Measurements from ENCODE around the gene GMDS. TPM values are rescaled to one million over a fixed set of nuclear protein-coding genes. Genes with fewer than 3 reads are reported as not detected.
A peak's percentile ranks its signal among the peaks of the same experiment; 100 is the strongest.

The GMDS gene
- total RNA-seq, 1 donor from 2014 or later = 44.5 TPM

DNA sequence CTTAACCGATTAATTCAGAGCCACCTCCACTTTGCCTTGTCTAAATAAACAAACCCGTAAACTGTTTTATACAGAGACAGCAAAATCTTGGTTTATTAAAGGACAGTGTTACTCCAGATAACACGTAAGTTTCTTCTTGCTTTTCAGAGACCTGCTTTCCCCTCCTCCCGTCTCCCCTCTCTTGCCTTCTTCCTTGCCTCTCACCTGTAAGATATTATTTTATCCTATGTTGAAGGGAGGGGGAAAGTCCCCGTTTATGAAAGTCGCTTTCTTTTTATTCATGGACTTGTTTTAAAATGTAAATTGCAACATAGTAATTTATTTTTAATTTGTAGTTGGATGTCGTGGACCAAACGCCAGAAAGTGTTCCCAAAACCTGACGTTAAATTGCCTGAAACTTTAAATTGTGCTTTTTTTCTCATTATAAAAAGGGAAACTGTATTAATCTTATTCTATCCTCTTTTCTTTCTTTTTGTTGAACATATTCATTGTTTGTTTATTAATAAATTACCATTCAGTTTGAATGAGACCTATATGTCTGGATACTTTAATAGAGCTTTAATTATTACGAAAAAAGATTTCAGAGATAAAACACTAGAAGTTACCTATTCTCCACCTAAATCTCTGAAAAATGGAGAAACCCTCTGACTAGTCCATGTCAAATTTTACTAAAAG lies 633.0 kb downstream of the GMDS start:
- Mint-ChIP-seq H3K27ac (peak overlapping the region; percentile 67), H3K4me1 (ENCODE audit: low read depth) (peaks cover 14% of the 10 kb centered on the region), H3K4me3 (peak overlapping the region; percentile 75), H3K9me3 (no peaks in the 10 kb centered on the region), H3K27me3 (ENCODE audit: insufficient read depth) (peaks cover 60% of the 10 kb centered on the region), H3K36me3 (ENCODE audit: low read depth) (peaks cover 2% of the 10 kb centered on the region)
- intact Hi-C loops (cut with micrococcal nuclease) = loop anchor here (1.0 to 5.0 kb wide), 5 partner anchors 8 to 1615 kb away; partner anchors contain the start of genes FOXQ1 and TUBB2B
- DNase-seq (ENCODE audit: low spot score) = no peak

DNA sequence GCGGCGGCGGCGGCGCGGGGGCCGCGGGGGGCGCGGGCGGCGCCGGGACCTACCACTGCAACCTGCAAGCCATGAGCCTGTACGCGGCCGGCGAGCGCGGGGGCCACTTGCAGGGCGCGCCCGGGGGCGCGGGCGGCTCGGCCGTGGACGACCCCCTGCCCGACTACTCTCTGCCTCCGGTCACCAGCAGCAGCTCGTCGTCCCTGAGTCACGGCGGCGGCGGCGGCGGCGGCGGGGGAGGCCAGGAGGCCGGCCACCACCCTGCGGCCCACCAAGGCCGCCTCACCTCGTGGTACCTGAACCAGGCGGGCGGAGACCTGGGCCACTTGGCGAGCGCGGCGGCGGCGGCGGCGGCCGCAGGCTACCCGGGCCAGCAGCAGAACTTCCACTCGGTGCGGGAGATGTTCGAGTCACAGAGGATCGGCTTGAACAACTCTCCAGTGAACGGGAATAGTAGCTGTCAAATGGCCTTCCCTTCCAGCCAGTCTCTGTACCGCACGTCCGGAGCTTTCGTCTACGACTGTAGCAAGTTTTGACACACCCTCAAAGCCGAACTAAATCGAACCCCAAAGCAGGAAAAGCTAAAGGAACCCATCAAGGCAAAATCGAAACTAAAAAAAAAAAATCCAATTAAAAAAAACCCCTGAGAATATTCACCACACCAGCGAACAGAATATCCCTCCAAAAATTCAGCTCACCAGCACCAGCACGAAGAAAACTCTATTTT lies 633.7 kb downstream of the GMDS start:
- Mint-ChIP-seq H3K4me1 (ENCODE audit: low read depth) (peaks cover 21% of the 10 kb centered on the region), H3K36me3 (ENCODE audit: low read depth) (peaks cover 2% of the 10 kb centered on the region), H3K27ac (peak overlapping the region; percentile 67), H3K27me3 (ENCODE audit: insufficient read depth) (peaks cover 60% of the 10 kb centered on the region), H3K9me3 (no peaks in the 10 kb centered on the region), H3K4me3 (peak overlapping the region; percentile 75)
- no peak for DNase-seq (ENCODE audit: low spot score)
- intact Hi-C loops (cut with micrococcal nuclease) = loop anchor here (1.0 to 5.0 kb wide), 5 partner anchors 7 to 1616 kb away; partner anchors contain the start of genes FOXQ1 and TUBB2B

DNA sequence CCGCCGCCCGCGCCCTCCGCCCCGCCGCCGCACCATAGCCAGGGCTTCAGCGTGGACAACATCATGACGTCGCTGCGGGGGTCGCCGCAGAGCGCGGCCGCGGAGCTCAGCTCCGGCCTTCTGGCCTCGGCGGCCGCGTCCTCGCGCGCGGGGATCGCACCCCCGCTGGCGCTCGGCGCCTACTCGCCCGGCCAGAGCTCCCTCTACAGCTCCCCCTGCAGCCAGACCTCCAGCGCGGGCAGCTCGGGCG lies 634.2 kb downstream of the GMDS start:
- peaks cover 62% of the 10 kb centered on the region for H3K27me3 Mint-ChIP-seq (ENCODE audit: insufficient read depth)
- H3K36me3 Mint-ChIP-seq (ENCODE audit: low read depth) = peaks cover 2% of the 10 kb centered on the region
- intact Hi-C loops (cut with micrococcal nuclease) = loop anchor here (5.0 kb wide), 2 partner anchors 299 to 1616 kb away; partner anchors contain the start of genes FOXQ1 and TUBB2B
- no peak for DNase-seq (ENCODE audit: low spot score)
- no peak overlapping the region for H3K4me3 Mint-ChIP-seq
- no peak overlapping the region for H3K27ac Mint-ChIP-seq
- peaks cover 22% of the 10 kb centered on the region for H3K4me1 Mint-ChIP-seq (ENCODE audit: low read depth)
- H3K9me3 Mint-ChIP-seq = no peaks in the 10 kb centered on the region

DNA sequence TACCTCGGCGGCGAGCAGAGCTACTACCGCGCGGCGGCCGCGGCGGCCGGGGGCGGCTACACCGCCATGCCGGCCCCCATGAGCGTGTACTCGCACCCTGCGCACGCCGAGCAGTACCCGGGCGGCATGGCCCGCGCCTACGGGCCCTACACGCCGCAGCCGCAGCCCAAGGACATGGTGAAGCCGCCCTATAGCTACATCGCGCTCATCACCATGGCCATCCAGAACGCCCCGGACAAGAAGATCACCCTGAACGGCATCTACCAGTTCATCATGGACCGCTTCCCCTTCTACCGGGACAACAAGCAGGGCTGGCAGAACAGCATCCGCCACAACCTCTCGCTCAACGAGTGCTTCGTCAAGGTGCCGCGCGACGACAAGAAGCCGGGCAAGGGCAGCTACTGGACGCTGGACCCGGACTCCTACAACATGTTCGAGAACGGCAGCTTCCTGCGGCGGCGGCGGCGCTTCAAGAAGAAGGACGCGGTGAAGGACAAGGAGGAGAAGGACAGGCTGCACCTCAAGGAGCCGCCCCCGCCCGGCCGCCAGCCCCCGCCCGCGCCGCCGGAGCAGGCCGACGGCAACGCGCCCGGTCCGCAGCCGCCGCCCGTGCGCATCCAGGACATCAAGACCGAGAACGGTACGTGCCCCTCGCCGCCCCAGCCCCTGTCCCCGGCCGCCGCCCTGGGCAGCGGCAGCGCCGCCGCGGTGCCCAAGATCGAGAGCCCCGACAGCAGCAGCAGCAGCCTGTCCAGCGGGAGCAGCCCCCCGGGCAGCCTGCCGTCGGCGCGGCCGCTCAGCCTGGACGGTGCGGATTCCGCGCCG lies 634.7 kb downstream of the GMDS start:
- H3K27ac Mint-ChIP-seq = peak overlapping the region; percentile 74
- H3K9me3 Mint-ChIP-seq = no peaks in the 10 kb centered on the region
- peaks cover 62% of the 10 kb centered on the region for H3K27me3 Mint-ChIP-seq (ENCODE audit: insufficient read depth)
- peaks cover 2% of the 10 kb centered on the region for H3K36me3 Mint-ChIP-seq (ENCODE audit: low read depth)
- H3K4me1 Mint-ChIP-seq (ENCODE audit: low read depth) = peaks cover 22% of the 10 kb centered on the region
- DNase-seq (ENCODE audit: low spot score) = no peak
- H3K4me3 Mint-ChIP-seq = peak overlapping the region; percentile 70
- intact Hi-C loops (cut with micrococcal nuclease) = loop anchor here (5.0 kb wide), 2 partner anchors 298 to 1617 kb away; partner anchors contain the start of genes FOXQ1 and TUBB2B

DNA sequence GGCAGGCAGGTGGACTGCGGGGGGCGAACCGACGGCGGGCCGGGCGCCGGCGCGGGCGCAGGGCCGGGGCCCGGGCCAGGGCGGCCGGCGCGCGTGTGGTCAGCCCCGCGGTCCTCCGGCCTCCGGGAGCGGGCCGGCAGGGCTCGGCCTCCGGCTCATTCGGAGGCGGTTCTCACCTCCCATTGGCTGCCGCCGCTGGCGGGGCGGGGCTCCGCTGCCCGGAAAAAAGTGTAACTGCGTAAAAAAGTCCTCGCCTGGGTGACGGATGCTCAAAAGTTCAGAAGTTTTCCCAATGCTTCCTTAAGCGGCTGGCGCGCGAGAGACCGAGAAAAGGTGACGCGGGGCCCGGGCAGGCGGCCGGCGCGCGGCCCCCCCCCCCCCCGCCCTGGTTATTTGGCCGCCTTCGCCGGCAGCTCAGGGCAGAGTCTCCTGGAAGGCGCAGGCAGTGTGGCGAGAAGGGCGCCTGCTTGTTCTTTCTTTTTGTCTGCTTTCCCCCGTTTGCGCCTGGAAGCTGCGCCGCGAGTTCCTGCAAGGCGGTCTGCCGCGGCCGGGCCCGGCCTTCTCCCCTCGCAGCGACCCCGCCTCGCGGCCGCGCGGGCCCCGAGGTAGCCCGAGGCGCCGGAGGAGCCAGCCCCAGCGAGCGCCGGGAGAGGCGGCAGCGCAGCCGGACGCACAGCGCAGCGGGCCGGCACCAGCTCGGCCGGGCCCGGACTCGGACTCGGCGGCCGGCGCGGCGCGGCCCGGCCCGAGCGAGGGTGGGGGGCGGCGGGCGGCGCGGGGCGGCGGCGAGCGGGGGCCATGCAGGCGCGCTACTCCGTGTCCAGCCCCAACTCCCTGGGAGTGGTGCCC lies 635.5 kb downstream of the GMDS start, which contains the start of gene FOXC1:
Gene FOXC1, plus strand, starts transcription at position 268 of the 849 bp plus-strand sequence. Its CDS starts 531 bp downstream, at position 799.
- Mint-ChIP-seq H3K4me3 (peak within 1 kb of the TSS; percentile 70), H3K9me3 (no peaks in the 10 kb centered on the region), H3K4me1 (ENCODE audit: low read depth) (peaks cover 25% of the 10 kb centered on the region)

DNA sequence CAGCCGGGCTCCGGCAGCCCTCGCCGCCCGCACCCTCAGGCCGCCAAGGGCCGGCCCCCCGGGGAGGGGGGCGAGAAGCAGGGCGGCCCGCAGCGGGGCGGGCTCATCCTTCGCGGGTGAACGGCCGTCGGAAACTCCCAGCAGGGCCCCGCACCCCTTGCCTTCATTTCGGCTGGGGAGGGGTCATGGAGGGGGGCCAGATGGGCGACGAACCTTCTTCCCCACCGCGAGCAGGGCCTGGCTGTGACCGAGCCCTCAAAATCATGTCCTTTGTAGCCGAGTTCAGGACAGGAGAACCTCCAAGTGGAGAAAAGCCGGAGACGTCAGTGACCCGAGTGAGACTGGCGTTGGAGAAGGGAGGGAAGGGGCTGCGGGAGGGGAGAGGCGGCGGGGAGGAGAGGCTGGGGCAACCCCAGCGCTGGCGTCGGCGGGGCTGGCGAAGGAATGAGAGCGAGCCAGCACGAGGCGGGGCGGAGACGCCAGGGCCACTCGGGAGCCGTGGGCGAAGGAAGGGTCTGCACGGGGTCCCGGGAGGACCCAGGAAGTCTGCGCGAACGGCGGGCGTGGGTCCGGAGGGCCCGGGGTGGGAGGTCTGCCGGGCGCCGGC lies 636.3 kb downstream of the GMDS start:
- H3K9me3 Mint-ChIP-seq = no peaks in the 10 kb centered on the region
- intact Hi-C loops (cut with micrococcal nuclease) = no loop called here
- DNase-seq (ENCODE audit: low spot score) = no peak
- H3K4me1 Mint-ChIP-seq (ENCODE audit: low read depth) = peaks cover 25% of the 10 kb centered on the region
- peaks cover 2% of the 10 kb centered on the region for H3K36me3 Mint-ChIP-seq (ENCODE audit: low read depth)
- no peak overlapping the region for H3K27ac Mint-ChIP-seq
- H3K27me3 Mint-ChIP-seq (ENCODE audit: insufficient read depth) = peaks cover 64% of the 10 kb centered on the region
- peak overlapping the region; percentile 54 for H3K4me3 Mint-ChIP-seq

More for the DNA sequence above, 635.5 kb downstream of the GMDS start, which contains the start of gene FOXC1:
- intact Hi-C loops (cut with micrococcal nuclease) = loop anchor here (5.0 kb wide), 2 partner anchors 298 to 1617 kb away; partner anchors contain the start of genes FOXQ1 and TUBB2B
- DNase-seq (ENCODE audit: low spot score) = peak; percentile 34
- peaks cover 62% of the 10 kb centered on the region for H3K27me3 Mint-ChIP-seq (ENCODE audit: insufficient read depth)
- H3K36me3 Mint-ChIP-seq (ENCODE audit: low read depth) = peaks cover 2% of the 10 kb centered on the region
- peak within 1 kb of the TSS; percentile 79 for H3K27ac Mint-ChIP-seq

DNA sequence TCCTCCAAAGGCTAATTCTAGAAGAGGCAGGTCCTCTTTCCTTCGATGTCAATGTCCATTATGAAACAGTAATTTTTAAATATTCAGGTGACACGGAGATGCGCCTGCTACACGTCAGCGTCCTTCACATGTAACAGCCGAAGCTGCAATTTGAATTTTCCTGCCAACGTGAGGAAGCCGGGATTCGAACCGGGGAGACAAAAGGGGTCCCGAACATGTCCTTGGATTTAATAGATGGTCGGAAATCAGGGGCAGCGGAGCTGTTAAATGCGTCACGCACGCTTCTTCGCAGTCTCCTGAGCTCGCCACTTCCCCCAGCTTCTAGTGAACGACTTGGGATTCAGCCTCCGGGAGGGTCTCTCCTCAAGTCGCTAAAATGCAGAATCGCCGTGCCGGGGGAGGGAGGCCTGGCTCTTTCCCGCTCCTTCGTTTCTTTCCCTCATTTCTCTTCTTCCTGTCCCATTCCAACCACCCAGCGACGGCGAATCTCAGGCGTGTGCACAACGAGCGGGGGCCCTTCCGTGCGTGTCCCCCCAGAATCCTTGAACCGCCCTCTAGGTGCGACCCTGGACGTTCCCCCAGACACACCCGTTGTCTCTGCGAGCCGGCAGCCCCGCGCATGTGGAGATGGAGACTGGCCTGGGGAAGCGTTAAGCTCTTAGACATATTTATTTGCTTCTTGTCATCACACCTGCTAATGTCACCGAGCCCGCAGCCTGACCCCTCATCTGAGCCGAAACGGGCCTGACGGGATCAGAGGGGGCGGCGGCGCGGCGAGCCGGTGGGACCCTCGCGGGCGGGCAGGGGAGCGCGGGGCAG lies 637.0 kb downstream of the GMDS start:
- intact Hi-C loops (cut with micrococcal nuclease) = no loop called here
- peaks cover 2% of the 10 kb centered on the region for H3K36me3 Mint-ChIP-seq (ENCODE audit: low read depth)
- peak overlapping the region; percentile 67 for H3K4me3 Mint-ChIP-seq
- H3K27ac Mint-ChIP-seq = peak overlapping the region; percentile 79
- peaks cover 67% of the 10 kb centered on the region for H3K27me3 Mint-ChIP-seq (ENCODE audit: insufficient read depth)
- no peak for DNase-seq (ENCODE audit: low spot score)
- H3K4me1 Mint-ChIP-seq (ENCODE audit: low read depth) = peaks cover 25% of the 10 kb centered on the region
- H3K9me3 Mint-ChIP-seq = no peaks in the 10 kb centered on the region

DNA sequence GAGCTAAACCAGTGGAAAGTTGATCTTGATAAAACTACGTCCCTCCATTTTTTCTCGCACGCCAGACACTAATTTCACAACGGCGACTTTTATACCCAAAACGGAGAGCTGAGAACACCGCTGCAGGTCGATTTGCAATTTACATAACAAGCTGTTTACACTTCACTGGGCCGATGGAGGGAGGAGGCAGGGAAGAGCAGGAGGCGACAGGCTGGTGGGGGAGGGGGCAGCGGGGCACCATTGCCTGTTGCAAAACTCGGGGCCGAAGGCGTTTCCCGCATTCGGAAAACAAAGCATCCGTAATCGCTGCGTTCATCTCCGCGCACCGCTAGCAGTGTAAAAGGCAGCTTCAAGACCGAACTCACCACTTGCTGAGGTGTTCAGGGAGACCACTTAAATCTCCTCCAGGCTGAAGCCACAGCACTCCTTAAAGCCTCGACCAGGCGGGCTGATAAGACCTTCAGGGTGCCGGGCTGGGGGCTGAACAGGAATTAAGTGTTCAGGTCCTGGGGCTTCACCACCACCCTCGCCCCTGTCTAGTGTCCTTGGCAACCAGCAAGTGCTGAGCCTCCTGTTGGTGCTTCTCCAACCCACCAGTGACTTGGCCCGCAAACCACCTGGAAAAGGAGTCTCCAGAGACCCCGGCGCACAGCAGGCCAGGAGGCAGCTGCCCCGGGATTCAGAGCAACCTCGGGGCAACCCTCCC lies 637.7 kb downstream of the GMDS start:
- H3K4me3 Mint-ChIP-seq = peak overlapping the region; percentile 67
- DNase-seq (ENCODE audit: low spot score) = no peak
- H3K36me3 Mint-ChIP-seq (ENCODE audit: low read depth) = peaks cover 2% of the 10 kb centered on the region
- H3K27ac Mint-ChIP-seq = peak overlapping the region; percentile 82
- H3K4me1 Mint-ChIP-seq (ENCODE audit: low read depth) = peaks cover 25% of the 10 kb centered on the region
- intact Hi-C loops (cut with micrococcal nuclease) = no loop called here
- H3K9me3 Mint-ChIP-seq = no peaks in the 10 kb centered on the region
- peaks cover 67% of the 10 kb centered on the region for H3K27me3 Mint-ChIP-seq (ENCODE audit: insufficient read depth)

DNA sequence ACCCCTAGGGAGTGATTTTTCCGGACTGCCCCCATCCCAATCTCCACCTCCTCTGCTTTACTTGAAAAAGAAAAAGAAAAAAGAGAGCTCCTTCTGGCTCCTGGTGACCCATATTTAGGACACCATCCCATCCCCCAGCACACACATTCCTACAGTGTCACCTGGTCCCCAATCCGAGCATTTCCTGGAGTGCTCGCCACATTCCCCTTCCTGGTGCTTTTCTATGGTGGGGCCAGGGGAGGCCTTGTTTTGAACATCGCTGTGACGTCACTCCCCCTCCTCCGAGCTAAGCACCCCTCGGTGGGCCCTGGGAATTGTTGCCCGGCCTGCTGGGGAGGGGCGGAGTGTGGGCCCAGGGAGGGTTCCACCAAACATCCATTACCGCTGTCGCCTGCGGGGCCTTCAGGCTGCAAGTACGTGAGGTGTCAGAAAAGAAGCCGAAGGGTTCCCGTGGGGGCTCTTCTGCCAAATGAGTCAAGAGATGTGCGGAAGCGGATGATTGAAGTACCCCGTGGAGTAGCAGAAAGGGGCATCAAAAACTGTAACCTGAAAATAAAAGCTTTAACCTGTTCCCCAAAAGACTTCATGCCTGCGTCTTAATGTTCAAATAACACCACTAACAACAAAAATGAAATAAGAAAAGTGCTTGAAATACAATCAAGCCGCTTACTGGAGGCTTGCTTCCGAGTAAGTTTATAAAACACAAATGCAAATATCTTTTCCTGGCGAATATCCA lies 638.5 kb downstream of the GMDS start:
- Mint-ChIP-seq H3K9me3 (no peaks in the 10 kb centered on the region), H3K27ac (peak overlapping the region; percentile 82), H3K27me3 (ENCODE audit: insufficient read depth) (peaks cover 67% of the 10 kb centered on the region), H3K36me3 (ENCODE audit: low read depth) (peaks cover 2% of the 10 kb centered on the region), H3K4me1 (ENCODE audit: low read depth) (peaks cover 19% of the 10 kb centered on the region), H3K4me3 (peak overlapping the region; percentile 45)
- no peak for DNase-seq (ENCODE audit: low spot score)
- intact Hi-C loops (cut with micrococcal nuclease) = loop anchor here (1.0 kb wide), 1 partner anchor 497 kb away; no protein-coding TSS in a partner anchor

All from activated T-helper 1 cell treated with anti-CD3 and anti-CD28 coated beads, Interleukin-12 subunit alpha, Interleukin-12 subunit beta, Interleukin-2, Interleukin-4 antibody, amounts not matched to agents 30 ng/mL and 10 ng/mL and 1 ng/mL, durations not matched to agents 14 hours and 24 hours and 36 hours (primary cell).